Neuron (in vitro differentiated cells): ENCODE results near the gene SNAP47.

Source experiments
- H2AFZ ChIP-seq: one replicate; pipeline ENCODE4 v1.6.1; 2013; ENCODE audit warnings: low read depth, mild to moderate bottlenecking, inconsistent platforms, low read length, moderate library complexity
- H3K27me3 ChIP-seq: one replicate; pipeline ENCODE4 v1.6.1; 2013; ENCODE audit warnings: low read length; ENCODE audit not compliant: insufficient read depth
- H3K36me3 ChIP-seq: one replicate; pipeline ENCODE4 v1.6.1; 2013; ENCODE audit warnings: low read length; ENCODE audit not compliant: insufficient read depth
- H3K4me1 ChIP-seq: one replicate; pipeline ENCODE4 v1.6.1; 2013; ENCODE audit warnings: low read length; ENCODE audit not compliant: insufficient read depth
- H3K4me3 ChIP-seq: 2 replicates; pipeline ENCODE4 v1.5.1; 2013; ENCODE audit warnings: mild to moderate bottlenecking, low read length, moderate library complexity
- H3K9me3 ChIP-seq: one replicate; pipeline ENCODE4 v1.6.1; 2013; ENCODE audit warnings: low read length

The SNAP47 gene

DNA sequence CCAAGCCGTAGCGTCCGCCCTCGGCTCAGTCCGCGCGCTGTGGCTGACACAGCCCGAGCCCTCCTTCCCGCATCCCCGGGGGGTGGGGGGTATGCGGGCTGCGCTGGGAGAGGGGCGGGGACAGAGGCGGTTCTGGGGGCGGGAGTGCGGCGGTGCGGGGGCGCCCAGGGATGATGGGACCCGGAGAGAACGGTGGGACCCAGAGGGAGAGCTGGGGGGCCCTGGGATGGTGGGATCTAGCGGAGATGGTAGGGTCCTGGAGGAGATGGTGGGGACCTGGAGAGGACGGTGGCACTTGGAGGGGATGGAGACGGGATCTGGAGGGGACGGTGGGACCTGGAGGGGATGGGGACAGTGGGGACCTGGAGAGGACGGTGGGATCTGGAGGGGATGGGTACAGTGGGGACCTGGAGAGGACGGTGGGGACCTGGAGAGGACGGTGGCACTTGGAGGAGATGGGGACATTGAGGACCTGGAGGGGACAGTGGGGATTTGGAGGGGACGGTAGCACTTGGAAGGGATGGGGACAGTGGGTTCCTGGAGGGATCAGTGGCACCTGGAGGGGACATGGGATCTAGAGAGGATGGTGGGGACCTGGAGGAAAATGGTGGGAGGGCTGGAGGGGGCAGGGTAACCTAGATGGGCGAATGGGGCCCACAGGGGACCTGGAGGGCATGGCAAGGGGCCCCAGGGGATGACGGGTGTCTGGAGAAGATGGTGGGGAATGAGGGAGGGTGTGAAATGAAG is 477 bp downstream of the SNAP47 start:
- Histone ChIP-seq H2AFZ (peak overlapping the region; percentile 26), H3K27me3 (no peaks in the 10 kb centered on the region), H3K4me1 (peaks cover 23% of the 10 kb centered on the region), H3K9me3 (no peaks in the 10 kb centered on the region), H3K4me3 (peak overlapping the region; percentile 96), H3K36me3 (peaks cover 30% of the 10 kb centered on the region)

DNA sequence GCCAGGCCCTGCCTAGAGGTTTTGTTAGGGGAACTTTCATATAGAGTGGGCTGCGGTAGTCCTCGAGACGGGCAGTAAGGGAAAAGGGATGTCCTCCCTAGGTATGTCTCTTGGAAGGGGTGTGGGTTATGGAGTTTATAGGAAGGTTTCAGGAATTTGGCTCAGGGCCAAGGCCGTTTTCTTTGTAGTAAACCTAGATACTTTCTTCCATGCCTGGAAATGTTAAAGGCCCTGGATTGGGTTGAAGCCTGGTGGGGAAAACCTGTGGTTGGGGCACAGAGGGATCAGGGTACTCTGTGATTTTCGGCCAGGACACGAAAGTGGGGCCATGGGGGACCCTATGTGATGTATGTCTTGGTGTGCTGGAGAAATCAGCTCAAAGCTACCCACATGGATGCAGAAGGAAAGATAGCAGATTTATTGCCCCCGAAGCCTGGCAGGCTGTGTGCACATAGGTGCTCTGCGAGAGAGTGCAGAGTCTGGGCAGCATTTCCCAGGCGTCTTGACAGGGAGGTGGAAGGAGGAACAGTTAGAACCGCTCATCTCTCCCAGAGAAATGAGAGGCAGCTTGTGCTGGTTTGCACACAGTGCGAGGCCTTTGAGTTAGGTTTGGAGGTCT is 1.7 kb downstream of the SNAP47 start:
- Histone ChIP-seq H3K36me3 (peaks cover 20% of the 10 kb centered on the region), H3K4me3 (peak overlapping the region; percentile 96), H2AFZ (no peak overlapping the region), H3K4me1 (peaks cover 23% of the 10 kb centered on the region), H3K9me3 (no peaks in the 10 kb centered on the region), H3K27me3 (no peaks in the 10 kb centered on the region)

DNA sequence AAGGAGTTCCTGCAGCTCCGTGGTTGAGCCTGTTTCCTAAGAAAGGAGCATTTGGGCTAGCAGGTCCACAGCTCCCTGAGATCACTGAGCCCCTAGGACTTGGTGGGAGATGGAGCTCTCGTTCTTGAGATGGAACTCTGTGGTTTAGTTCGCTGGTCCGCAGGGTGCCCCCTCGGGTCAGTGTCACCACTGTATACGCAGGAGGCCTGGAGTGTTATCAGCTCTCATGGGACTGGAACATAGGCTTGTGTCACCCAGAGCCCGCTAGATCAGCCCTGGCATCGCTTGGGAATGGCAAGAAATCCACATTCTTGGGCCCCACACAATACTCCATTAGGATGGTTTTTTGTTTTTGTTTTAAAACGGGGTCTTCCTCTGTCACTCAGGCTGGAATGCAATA is 3.6 kb downstream of the SNAP47 start:
- H2AFZ ChIP-seq = no peak overlapping the region
- no peaks in the 10 kb centered on the region for H3K9me3 ChIP-seq
- no peak overlapping the region for H3K4me3 ChIP-seq
- no peaks in the 10 kb centered on the region for H3K27me3 ChIP-seq
- H3K36me3 ChIP-seq = peaks cover 3% of the 10 kb centered on the region
- H3K4me1 ChIP-seq = peaks cover 19% of the 10 kb centered on the region

DNA sequence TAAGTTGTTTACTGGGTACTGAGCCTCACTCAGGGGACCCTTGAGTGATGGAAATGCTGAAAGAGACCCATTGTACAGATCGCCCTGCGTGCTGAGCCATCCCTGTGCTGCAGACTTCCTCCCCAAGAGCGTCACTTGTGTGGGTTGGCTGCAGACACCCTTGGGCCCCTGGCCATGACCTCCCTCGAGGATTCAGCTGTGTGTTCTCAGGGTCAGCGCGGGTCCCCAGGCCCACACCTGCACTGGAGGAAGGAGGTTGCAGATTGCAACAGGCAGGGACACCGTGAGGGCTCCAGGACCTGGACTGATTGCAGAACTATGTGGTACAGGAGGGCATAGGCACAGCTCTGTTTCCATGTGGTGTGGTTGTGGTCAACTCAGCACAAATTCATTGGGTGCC is 4.4 kb downstream of the SNAP47 start:
- Histone ChIP-seq H3K36me3 (peaks cover 2% of the 10 kb centered on the region), H3K4me1 (peaks cover 11% of the 10 kb centered on the region)

DNA sequence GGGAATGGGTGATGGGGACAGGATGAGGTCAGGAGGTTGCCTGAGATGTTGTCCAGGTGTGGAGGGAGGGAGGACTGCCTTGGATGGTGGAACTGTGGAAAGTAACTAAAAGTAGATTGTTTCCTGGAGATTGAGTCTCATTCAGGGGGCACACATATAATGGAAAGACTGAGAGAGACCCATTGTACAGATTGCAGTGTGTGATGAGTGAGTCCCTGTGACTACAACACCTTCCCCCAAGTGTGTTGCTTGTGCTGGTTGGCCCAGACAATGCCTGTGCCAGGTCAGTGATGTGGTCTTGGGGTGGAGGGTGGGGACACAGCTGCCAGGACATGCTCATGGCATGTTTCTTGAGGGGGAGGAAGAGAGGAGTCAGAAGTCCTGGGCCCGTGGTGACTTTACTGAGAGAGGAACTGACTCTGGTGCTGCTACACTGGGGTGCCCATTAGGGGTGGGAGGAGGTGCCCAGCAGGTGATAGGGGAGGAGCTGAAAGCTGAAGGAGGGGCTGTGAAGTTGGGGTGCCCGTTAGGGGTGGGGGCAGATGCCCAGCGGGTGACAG is 5.2 kb downstream of the SNAP47 start:
- Histone ChIP-seq H3K9me3 (no peaks in the 10 kb centered on the region), H3K4me3 (no peak overlapping the region), H3K27me3 (no peaks in the 10 kb centered on the region), H3K36me3 (peaks cover 2% of the 10 kb centered on the region), H3K4me1 (peaks cover 11% of the 10 kb centered on the region), H2AFZ (no peak overlapping the region)

More for the DNA sequence above, 4.4 kb downstream of the SNAP47 start:
- H3K9me3 ChIP-seq = no peaks in the 10 kb centered on the region
- H3K27me3 ChIP-seq = no peaks in the 10 kb centered on the region
- no peak overlapping the region for H3K4me3 ChIP-seq
- H2AFZ ChIP-seq = no peak overlapping the region

DNA sequence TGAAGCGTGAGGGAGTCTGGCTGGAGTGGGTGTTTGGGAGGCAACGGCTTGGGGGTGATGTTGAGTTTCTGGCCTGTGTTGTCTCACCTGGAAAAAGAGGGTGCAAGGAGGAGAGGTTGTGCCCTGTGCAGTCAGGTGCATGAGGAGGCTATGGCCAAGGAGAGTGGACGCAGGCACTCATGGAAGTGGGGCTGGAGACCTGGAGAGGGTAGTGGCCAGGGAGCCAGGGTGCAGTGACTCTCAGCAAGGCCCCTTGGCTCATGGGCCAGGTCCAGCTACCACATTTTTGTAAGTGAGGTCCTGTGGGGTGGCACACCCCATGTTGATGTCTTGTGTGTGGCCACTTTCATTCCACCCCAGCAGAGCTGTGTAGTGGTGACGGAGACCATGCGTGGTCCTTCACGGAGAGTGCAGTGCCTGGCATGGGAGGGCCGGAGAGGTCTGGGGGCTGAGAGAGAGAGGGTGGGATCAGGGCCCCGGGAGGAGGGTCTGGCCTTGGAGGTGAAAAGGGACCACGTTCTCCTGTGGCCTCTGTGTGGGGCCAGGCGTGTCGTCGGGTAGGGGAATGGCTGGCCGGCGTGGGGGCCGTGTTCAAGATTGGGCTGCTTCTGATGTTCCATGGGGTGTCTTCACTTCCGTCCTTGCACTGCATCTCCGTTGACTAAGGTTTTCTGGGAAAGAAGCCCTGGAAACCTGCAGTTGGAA is 6.1 kb downstream of the SNAP47 start:
- Histone ChIP-seq H2AFZ (no peak overlapping the region), H3K9me3 (no peaks in the 10 kb centered on the region)

DNA sequence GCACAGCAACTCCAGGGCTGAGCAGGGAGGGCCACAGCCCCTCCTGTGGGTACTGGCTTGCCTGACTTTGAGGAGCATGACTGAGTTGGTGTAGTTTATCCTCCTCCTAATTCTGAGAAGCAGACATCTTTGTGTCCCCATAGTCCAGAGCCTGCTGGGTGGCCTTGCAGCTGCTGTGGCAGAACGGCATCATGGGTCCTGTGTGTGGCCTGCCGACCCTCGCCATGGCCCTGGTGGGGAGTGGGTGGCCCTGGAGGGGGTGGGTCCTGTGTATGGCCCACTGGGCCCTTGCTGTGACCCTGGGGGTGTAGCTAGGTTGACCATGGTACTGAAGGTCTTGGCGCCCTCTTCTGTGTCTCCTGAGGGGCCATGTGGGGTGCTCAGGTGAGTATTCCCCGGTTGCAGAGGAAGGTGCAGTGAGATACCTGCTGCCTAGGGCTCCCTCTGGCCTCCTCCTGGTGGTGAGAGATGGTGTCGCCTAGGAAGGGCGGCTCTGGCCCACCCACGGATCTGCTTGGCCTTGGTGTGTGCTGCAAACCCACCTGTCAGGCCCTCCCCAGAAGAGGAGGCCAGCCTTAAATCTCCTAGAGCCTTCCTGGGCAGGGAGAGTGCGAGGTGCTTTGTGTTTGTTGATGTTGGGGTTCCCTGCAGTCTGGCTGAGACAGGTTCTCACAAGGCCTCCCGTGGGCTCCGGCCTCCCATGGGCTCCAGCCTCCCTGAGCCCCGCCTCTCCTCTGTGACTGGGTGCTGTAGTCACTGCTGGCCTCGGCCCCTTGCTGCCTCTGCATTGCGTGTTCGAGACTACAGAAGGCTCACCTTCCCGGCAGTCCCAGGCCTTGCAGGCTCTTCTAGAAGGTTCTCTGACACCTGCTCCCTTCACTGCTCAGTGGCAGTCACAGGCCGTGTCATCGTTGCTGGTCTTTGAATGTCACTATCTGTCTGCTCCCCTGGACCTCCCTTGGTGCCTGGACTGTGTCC is 7.8 kb downstream of the SNAP47 start:
- no peaks in the 10 kb centered on the region for H3K9me3 ChIP-seq
- no peaks in the 10 kb centered on the region for H3K27me3 ChIP-seq
- H2AFZ ChIP-seq = no peak overlapping the region
- H3K4me1 ChIP-seq = no peaks in the 10 kb centered on the region
- peaks cover 6% of the 10 kb centered on the region for H3K36me3 ChIP-seq
- no peak overlapping the region for H3K4me3 ChIP-seq

More for the DNA sequence above, 6.1 kb downstream of the SNAP47 start:
- Histone ChIP-seq H3K27me3 (no peaks in the 10 kb centered on the region), H3K4me1 (peaks cover 4% of the 10 kb centered on the region), H3K4me3 (no peak overlapping the region), H3K36me3 (peaks cover 2% of the 10 kb centered on the region)

DNA sequence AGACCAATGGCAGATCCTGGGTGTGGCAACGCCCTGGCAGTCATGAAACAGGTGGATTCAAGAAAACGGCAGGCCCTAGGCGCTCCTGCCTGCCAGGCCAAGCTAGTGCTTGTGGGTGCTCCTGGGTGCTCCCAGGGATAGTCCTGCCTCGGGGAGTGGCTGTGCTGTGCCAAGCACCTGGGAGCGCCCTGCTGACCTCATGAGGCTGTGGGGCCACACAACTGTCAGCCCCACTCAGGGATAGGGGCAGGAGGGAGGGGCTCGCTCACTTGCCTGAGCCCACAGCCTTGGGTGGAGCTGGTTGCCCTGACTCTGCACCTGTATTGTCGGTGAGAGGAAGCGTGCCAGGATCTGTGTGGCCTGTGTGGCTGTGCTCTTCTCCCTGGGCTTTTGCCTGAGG is 9.4 kb downstream of the SNAP47 start:
- peaks cover 12% of the 10 kb centered on the region for H3K36me3 ChIP-seq
- no peaks in the 10 kb centered on the region for H3K9me3 ChIP-seq
- H2AFZ ChIP-seq = no peak overlapping the region
- no peak overlapping the region for H3K4me3 ChIP-seq
- no peaks in the 10 kb centered on the region for H3K27me3 ChIP-seq
- H3K4me1 ChIP-seq = no peaks in the 10 kb centered on the region

DNA sequence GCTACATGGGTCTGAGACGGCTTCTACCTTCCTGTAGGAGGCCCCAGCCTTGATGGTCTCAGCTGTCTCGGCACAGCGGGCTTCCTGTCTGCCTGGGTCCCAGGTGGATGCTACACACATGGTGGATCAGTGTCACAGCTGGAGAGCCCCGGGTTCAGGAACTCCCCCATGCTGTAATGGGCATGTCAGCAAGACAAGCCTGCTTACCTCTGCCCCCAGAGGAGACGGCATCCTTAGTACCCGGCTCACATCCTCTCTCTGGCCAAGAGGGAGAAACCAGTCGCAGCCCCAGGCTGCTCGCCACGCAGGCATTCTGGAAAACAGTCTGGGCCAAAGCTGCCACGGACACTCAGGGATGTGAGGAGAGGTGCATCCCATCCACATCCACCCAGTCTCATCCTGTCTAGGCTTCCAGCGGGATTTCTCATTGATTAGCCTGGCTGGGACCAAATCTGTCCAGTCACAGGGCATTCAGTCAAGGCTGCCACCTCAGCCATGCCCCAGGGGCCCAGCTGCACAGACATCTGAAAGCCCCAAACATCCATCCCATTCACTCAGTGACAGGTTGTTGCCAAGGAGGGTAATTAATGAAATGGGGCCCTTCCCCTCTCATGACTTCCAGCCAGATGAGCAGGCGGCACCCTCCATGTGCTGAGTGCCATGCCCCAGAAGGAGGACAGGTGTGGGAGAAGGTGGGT is 10.5 kb downstream of the SNAP47 start:
- H3K4me1 ChIP-seq = no peaks in the 10 kb centered on the region
- no peak overlapping the region for H3K4me3 ChIP-seq
- no peaks in the 10 kb centered on the region for H3K9me3 ChIP-seq
- H3K36me3 ChIP-seq = peaks cover 12% of the 10 kb centered on the region
- no peak overlapping the region for H2AFZ ChIP-seq
- no peaks in the 10 kb centered on the region for H3K27me3 ChIP-seq

DNA sequence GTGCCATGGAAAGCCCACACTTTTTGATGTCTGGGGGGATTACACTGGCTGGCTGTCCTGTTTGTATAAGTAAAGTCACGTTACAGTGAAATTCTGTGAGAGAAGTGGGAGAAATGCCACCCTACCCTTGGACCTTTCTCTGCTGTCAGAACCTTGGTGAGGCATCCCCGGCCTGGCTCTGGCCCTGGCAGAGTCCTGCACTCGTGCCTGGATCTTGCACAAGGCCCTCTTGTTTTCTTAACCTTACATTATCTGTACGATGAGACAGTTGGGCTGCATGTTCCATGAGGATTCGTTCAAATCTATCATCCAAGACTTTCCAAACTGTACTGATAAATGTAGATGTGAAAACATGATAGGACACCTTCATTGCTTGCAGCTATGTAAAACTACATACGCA is 11.4 kb downstream of the SNAP47 start:
- H3K36me3 ChIP-seq = peaks cover 17% of the 10 kb centered on the region
- H2AFZ ChIP-seq = no peak overlapping the region
- no peaks in the 10 kb centered on the region for H3K27me3 ChIP-seq
- H3K9me3 ChIP-seq = peaks cover 4% of the 10 kb centered on the region
- no peaks in the 10 kb centered on the region for H3K4me1 ChIP-seq
- no peak overlapping the region for H3K4me3 ChIP-seq

DNA sequence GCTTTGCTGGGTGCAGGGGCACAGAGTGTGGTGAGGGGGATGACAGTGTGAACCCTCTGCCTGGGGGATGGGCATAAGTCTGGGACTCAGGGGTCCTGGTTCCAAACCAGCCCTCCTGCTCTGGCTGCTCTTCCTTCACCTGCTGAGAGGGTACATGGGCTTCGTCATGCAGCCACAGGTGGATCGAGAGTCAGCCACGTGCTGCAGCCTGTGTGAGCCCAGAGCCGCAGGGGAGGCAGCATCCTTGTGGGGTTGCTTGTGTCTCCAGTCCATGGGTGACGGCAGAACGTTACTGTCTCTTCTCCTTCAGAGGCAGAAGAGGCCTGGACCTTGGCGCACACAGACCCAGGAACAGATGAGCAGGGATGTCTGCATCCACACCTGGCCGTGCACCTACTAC is 12.1 kb downstream of the SNAP47 start:
- Histone ChIP-seq H3K4me3 (no peak overlapping the region), H3K9me3 (peaks cover 4% of the 10 kb centered on the region), H3K36me3 (peaks cover 17% of the 10 kb centered on the region)

DNA sequence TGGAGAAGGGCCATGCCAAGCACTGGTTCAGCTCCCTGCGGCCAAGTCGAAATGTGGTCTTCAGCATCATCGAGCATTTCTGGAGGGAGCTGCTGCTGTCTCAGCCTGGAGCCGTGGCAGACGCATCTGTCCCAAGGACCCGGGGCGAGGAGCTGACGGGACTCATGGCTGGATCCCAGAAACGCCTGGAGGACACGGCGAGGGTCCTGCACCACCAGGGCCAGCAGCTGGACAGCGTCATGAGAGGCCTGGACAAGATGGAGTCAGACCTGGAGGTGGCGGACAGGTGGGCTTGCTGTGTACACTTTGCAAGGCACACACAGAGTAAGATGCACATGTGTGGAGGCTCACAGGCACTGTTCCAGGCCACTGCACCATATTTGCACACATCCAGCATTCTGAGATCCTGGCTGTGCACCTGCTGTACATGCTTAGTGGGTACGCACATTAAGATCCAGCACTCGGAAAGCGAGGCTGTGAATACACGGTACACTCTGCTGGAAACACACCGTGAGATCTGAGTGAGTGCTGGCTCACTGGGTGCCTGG is 12.8 kb downstream of the SNAP47 start:
- Histone ChIP-seq H3K9me3 (peaks cover 4% of the 10 kb centered on the region), H3K4me3 (no peak overlapping the region), H2AFZ (no peak overlapping the region), H3K27me3 (no peaks in the 10 kb centered on the region), H3K36me3 (peaks cover 19% of the 10 kb centered on the region), H3K4me1 (no peaks in the 10 kb centered on the region)

More for the DNA sequence above, 12.1 kb downstream of the SNAP47 start:
- no peaks in the 10 kb centered on the region for H3K27me3 ChIP-seq
- no peak overlapping the region for H2AFZ ChIP-seq
- no peaks in the 10 kb centered on the region for H3K4me1 ChIP-seq
